NCI-H510A (cell line): ENCODE data around the gene RBBP4.
"Not testable (repeated sequence)": the region's sequence is repeated elsewhere in the genome, so short reads cannot be mapped to it uniquely, and the experiment has no call there.

ENCODE experiments used
- DNase-seq: peaks from one replicate; lab custom pipeline; 2025; lab: John Stamatoyannopoulos, UW

RBBP4 gene

DNA sequence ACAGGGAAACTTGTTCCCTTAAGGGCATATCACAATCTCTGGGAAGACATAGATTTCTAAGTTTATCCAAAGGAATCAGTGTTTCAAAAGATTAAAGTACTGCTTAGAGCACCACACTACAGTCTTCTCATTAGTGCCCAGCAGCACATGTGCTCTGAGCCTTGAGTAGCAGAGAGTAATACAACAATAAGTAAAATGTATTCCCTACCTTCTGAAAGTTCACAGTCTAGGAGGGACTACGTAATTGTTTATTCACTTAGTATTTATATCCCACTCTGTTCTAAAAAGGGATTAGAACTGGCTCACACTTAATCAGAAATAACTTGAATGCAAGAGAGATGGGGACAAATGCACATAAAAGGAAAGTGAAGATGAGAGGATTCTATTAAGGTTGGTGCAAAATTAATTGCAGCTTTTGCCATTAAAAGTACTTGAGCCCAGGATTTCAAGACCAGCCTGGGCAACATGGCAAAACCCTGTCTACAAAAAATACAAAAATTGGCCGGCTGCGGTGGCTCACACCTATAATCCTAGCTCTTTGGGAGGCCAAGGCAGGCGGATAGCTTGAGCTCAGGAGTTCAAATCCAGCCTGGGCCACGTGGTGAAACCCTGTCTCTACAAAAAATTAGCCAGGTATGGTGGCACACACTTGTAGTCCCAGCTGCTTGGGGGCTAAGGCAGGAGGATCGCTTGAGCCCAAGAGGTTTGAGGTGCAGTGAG lies 42.6 kb downstream of the RBBP4 start:
- no peak for DNase-seq

DNA sequence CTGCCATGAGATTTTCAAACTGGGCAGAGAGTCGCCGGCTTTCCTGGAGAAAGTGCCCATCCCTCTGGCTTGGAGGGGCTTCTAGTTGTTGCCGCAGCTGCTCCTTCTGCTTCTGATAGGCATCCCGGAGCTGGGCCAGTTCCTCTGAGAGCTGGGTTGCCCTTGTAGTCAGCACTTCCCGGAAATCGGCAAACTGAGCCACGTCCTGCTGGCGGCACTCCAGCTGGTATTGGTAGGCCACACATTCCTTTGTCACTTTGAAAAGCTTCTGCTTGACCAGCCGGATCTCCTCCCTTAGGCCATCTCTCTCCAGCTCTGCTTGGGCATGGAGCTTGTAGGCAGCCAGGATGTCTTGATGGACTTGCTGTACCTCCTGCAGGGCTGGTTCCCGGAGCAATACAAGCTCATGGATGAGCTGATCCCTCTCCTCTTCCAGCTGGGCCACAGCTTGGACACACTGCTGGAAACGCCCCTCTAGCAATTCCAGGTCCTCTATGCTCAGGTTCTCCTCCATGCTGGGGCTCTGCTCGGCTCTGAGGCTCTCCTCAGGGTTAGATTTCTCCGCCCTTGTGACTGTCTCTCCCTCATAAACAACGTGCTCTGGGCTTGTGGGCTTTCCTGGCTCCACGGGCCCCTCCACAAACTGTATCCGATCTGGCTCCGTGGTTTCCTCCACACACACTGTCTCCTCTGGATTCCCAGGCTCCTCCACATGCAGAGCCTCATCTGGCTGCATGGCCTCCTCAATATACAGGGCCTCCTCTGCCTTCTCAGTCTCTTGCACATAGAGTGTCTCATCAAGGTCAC lies 44.3 kb downstream of the RBBP4 start:
- no peak for DNase-seq

DNA sequence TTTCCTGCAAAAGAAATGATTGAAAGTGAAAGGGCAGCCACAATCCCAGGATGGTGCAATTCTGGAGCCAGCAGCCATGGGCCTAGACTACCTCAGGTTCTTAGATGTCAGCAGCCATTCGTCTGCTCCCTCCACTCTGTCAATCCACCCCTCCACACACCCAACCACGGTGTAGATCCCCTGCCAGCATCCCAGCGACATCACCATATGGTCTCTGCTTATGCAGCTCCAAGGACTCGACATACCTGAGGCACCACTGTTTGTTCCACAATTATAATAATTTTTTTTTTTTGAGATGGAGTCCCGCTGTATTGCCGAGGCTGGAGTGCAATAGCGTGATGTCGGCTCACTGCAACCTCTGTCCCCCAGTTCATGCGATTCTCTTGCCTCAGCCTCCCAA lies 45.0 kb downstream of the RBBP4 start:
- no peak for DNase-seq

DNA sequence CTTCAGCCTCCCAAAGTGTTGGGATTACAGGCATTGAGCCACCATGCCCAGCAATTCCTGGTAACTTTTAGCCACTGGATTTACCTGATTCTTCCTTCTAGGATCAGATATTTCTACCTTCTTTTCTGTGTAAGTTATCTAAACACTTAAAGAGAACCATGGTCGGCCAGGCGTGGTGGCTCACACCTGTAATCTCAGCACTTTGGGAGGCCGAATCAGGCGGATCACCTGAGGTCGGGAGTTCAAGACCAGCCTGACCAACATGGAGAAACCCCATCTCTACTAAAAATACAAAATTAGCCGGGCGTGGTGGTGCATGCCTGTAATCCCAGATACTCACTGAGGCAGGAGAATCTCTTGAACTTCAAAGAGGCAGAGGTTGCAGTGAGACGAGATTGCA lies 46.0 kb downstream of the RBBP4 start:
- not testable (repeated sequence) for DNase-seq

DNA sequence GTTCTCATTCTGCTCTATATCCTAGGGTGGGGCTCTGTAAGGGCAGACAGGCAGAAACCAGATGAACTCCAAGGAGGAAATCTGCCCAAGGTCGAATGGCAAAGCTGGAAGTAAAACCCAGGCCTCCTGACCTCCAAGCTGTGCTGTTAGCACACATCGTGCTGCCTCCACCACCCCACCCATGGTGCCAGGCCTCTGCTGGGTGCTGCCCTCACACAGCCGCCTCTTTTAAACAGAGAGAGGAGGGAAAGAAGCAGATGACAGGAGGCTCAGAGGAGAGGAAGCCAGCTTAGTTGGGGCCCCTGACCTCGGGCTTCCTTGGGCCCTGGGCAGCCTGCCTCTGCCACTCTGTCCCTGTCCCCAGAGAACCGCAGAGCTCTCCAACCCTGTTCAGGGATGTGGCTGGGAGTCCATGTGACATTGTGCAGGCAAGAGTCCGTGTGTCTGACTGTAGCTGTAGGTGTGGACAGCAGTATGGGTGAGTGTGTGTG lies 50.5 kb downstream of the RBBP4 start:
- no peak for DNase-seq

DNA sequence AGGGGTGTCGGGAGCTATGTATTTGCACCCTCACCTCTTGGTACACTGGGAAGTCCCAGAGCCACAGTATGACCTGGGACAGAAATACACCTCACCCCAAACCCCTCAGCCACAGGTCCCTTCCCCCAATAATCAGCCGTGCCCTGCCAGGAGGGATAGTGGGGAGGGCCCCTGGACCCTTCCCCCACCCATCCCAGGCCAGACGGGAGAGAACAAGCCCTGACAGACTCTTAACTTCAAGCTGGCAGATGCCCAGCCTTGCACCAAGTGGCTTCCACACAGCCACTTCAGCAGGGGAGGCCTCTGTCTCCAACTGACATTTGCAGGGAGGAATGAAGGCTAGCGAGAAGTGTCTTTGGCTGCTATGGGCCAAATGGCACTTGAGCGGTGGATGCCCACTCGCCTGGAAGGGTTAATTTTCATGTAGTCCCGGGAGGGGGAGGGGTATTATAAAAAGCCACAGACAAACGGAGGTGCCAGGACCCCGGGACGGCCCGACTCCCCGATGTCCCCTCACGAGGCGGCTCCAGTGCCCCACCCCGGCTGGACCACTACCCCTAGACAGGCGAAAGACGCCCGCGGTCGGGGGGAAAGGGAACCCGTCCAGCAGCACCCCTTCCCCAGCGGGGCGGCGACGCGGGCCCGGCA lies 51.1 kb downstream of the RBBP4 start:
- peak; percentile 19 for DNase-seq

DNA sequence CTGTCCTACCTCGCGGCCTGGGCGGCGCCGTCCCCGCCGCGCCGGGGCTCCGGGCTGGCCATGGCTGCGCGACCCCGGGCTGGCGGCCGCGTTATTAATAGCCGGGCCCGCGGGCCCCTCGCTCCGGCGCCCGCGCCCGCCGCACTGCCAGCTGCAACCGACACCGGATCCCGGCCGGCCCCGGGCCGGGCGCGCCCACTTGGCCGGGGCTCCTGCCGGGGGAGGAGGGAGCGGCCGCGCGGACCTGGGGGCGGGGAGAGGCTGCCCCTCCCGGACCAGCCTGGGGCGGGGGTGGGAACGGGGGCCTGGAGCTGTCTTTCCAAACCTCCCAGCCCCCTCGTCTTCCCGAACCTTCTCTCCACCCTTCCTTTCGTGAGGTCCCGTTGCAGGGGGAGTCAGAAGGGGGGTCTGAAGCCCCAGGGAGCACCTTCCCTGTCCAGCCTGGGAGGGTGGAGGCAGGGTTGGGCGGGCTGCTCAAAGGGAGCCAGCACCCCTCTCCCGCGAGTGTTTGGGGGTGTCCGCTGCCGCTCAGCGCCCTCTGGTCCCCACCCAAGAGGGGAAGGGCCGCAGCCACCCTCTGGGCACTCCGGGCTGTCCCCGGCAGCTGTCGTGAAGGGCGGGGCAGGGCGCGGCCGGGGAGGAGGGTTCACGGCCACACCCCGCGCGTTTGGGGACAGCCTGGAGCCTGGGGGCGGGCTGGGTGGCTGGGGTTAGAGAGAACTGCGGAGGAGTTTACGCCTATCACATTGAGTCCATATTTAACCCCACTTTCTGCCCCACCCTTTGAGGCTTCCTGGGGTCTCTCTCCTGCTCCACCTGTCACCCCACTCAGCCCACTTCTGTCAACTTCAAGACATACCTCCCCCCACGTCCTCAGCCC lies 51.8 kb downstream of the RBBP4 start, which contains the start of gene SYNC:
TSS of gene SYNC (minus strand) at position 172 of the 880 bp plus-strand sequence. CDS start at position 62, 110 bp downstream.
- DNase-seq = no peak

DNA sequence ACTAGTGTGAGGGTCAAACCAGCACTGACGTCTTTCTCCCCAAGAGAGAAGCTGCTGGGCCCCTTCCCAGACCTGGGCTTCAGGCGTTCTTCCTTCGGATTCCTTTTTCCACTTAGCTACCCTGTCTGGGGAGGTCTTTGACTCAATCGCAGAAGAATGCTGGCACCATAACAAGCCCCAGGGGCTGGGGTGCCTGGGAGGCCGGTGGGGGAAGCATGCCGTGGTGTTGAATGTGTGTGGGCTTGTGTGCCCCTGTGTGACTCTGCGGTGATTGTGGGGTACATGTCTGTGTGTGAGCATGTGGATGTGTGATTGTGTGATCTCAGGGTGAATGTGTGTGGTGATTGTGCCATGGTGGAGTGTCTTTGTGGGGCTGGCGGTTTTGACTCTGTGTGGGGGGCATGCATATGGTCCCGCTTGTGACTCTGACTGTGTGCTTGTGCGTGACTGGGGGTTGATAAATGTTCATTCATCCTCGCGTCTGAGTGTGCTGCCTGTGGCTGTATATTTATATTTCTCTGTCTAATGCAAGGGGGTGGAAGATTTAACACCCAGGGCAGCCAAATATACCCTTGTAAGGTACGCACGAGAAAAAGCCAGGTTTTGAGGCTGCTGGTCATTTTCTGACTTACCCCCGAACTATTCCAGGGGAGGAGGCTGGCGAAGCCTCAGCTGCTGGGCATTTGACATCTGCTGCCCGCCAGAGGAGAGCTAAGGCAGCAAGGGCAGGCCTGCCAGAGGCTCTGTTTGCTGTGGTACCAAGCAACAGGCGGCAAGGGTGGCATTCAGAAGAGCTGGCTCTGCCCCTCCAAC lies 52.7 kb downstream of the RBBP4 start:
- DNase-seq = no peak

DNA sequence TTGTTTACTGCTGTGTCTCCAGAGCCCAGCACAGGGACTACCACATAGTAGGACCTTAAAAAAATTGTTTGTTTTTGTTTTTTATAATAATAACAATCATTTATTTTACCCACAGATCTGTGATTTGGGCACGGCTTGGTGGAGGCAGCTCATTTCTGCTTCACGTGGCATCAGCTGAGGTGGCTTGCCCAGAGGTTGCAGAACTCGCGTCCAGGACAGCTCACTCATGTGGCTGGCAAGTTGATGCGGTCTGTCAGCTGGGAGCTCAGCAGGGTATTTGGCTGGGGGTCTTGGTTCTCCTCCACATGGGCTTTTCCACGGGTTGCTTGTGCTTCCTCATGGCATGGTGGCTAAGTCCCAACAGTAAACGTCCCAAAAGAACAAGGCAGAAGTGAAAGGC lies 54.5 kb downstream of the RBBP4 start:
- DNase-seq = no peak

DNA sequence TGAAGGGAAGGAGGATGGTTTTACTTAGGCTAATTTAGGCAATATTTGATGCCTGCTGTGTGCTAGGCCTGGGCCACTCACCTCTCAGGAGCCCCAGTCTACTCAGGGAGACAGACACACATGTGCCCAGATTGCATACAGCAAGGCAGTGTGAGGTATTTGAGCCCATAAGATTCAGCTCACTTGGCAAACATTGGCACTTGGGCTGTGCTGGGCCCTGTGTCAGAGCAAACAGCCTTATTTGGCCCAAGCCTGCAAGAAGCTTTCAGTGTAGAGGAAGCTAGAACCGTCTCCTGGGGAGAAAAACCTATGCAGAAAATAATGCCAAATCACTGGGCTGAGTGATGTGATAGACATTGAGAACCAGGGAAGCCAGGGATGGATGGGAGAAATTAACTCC lies 55.5 kb downstream of the RBBP4 start:
- no peak for DNase-seq

DNA sequence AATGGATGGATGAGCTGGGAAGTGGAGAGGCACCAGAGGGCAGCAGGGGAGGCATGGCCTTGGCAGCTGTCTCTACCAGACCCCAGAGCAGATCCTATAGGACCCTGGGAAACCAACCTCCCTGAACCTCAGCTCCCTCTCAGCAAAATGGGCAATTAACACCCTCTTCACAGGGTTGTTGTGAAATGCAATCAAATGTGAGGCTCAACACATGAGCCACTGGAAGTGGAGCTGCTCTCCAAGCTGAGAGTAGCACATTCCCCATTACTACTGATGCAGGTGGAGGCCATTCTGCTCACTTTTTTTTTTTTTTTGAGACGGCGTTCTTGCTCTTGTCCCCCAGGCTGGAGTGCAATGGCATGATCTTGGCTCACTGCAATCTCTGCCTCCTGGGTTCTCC lies 58.1 kb downstream of the RBBP4 start:
- no peak for DNase-seq

DNA sequence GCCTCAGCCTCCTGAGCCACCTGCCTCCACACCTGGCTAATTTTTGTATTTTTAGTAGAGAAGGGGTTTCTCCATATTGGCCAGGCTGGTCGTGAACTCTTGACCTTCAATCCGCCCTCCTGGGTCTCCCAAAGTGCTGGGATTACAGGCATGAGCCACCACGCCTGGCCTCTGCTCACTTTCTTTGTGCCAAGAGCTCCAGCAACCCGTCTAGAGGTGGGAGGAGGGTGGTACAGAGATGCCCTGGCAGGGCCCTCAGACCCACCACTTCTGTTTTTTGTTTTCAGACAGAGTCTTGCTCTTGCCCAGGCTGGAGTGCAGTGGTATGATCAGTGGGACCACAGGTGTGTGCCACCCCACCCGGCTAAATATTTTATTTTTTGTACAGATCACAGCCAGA lies 58.5 kb downstream of the RBBP4 start:
- no peak for DNase-seq

DNA sequence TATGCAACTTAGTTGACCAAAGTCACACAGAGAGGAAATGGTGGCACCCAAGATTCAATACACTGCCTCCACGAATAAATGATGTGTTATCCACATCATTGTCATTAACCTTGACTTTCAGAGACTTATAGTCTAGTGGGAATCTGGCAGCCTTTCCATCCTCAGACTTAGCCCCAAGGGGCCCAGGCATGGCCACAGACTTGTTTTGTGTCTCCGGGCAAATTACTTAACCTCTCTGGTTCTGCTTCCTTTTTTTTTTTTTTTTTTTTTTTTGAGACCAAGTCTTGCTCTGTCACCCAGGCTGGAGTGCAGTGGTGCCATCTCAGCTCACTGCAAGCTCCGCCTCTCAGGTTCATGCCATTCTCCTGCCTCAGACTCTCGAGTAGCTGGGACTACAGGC lies 60.2 kb downstream of the RBBP4 start:
- DNase-seq = not testable (repeated sequence)

DNA sequence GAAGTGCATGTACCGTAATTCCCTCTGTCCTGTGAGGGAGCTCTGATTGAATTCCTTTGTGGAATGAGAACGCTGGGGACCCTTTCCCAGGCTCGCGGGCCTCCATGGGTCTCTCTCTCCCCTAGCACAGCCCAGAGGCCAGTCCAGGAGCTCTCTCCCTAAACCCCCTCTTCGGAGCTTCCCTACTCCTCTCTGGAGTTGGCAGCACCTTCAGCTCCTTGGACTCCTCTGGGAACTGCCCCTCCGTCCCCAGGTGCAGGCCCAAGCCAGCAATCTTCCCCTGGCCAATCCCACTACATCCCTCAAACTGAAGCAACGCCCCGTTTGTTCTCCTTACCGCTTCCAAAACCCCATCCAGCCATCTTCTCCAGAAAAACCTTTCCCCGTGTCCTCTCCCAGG lies 62.1 kb downstream of the RBBP4 start:
- no peak for DNase-seq

DNA sequence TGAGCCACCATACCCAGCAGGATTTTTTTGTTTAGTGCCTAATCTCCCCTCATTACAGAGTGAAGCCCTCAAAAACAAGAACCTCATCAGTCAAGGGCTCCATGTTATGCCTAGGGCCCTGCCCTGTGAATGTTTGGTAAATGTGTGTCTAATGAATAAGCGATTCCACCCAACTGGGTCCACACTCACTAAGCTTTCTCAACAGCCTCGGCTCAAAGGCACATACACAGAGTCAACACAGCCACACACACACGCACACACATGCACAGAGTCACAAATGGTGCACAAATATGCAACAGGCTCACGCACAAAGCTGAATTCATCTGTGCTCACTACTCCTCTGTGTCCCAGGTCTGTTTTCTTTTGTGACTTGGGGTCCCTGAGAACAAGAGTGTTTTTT lies 63.3 kb downstream of the RBBP4 start:
- DNase-seq = no peak

DNA sequence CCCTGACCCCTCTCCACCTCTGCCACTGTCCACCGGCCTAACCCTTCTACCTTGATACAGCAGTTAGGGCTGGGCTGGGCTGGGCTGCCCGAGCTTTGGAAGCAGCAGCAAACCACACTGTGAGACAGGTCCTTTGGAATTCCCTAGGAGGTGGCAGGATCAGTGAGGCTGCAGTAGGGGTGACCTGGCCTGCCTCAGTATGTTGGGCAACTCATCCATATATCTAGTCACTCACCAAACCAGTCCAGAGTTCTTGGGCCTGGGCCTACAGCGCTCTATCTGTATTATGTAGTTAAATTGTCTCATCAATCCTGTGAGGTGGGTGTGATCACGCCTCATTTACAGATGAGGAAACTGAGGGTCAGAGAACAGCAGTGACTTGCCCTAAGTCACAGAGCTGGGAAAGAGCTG lies 64.9 kb downstream of the RBBP4 start:
- no peak for DNase-seq

DNA sequence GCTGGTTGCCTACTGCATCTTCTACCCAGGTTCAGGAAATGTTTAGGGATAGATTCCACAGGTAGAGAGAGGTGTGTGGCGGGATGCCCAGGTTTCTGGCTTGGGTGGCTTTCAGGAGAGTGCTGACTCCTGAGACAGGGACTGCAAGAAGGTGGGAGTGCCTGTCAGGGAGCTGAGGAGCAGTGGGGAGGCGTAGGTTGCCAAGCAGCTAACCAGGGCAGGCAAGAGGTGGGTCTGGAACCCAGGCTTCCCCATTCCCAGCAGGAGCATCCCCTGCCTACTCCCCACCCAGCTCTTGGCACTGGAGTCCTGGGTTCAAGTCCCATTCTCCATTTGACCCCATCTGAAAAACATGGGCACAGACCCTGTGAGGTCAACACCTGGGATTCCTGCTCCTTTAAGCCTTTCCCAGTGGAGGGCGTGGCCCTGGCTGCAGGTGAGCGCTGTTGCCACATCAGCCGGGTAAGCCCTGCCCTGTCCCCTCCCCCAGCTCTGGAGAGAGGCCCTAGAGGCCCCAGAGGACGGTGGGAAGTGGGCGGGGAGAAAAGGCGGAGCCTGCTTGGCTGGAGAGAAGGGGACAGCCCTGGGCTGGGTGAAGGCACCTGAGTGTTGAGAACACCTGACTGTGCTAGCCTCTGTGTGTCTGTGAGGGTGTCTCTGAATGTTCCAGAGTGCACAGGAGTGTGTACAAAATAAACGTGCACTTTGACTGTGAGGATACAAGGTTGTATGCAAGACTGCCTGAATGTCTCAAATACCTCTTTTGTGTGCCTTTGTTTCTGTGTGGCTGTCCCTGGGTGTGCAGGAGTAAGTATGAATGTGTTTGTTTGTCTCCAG lies 65.5 kb downstream of the RBBP4 start:
- peak; percentile 92 for DNase-seq

DNA sequence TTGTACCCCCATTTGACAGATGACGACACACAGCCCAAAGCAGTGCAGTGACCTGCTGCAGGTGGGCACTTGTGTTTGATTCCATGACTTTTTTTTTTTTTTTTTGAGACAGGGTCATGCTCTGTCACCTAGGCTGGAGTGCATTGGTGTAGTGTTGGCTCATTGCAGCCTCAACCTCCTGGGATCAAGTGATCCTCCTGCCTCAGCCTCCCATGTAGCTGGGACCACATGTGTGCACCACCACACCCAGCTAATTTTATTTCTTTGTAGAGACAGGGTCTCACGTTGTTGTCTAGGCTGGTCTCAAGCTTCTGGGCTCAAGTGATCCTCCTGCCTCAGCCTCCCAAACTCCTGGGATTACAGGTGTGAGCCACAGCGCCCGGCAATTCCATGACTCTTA lies 66.5 kb downstream of the RBBP4 start:
- DNase-seq = no peak

DNA sequence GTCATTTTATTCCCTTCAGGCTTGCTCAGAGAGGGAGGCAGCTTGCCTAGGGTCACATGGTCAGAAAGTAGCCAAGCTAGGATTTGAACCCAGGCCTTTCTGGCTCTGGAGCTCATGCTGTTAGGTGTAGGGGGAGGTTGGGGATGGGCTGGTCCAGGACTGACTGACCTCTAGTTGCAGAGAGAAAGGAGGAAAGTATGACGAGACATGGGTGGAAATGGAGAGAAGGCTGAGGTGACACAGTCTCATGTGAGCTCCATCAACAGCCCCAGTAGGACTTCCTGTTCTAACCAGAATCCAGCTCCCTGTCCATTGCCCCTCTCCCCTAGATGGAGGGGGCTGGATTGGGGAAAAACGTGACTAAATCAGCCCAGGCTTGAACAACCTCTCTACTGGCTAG lies 67.0 kb downstream of the RBBP4 start:
- DNase-seq = no peak

DNA sequence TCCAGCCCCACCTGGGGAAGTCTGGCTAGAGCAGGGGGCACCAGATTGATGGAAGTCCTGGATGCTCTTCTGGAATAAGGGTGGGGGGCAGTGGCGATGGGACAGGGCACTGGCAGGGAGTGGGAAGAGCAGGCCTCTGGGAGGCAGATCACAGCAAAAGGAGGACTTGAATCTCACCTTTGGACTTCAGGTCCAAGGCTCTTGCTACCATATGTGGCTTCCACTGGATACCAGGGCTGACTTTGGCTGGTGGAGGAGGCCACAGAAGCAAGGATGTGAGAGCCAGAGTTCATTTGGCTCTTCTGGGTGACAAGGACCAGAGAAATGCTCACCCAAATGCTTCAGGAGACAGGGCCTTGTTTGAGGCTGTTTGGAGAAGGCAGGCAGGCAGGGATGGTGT lies 67.5 kb downstream of the RBBP4 start:
- DNase-seq = no peak
